AG09319 (cell line): ENCODE results near the gene KRTAP4-3.
"Not testable (repeated sequence)": the region's sequence is repeated elsewhere in the genome, so short reads cannot be mapped to it uniquely, and the experiment has no call there.

Source experiments
- DNase-seq: peaks from one replicate; pipeline ENCODE4 v3.0.0-alpha.2; 2010; ENCODE audit warnings: low read depth; ENCODE audit errors: extremely low read depth
- TF ChIP-seq, protein P1 (sequence below): IDR thresholded peaks from 2 replicates; pipeline ENCODE4 v1.5.1; 2011; ENCODE audit warnings: low read depth, mild to moderate bottlenecking, inconsistent platforms, low read length, moderate library complexity

KRTAP4-3 gene

DNA sequence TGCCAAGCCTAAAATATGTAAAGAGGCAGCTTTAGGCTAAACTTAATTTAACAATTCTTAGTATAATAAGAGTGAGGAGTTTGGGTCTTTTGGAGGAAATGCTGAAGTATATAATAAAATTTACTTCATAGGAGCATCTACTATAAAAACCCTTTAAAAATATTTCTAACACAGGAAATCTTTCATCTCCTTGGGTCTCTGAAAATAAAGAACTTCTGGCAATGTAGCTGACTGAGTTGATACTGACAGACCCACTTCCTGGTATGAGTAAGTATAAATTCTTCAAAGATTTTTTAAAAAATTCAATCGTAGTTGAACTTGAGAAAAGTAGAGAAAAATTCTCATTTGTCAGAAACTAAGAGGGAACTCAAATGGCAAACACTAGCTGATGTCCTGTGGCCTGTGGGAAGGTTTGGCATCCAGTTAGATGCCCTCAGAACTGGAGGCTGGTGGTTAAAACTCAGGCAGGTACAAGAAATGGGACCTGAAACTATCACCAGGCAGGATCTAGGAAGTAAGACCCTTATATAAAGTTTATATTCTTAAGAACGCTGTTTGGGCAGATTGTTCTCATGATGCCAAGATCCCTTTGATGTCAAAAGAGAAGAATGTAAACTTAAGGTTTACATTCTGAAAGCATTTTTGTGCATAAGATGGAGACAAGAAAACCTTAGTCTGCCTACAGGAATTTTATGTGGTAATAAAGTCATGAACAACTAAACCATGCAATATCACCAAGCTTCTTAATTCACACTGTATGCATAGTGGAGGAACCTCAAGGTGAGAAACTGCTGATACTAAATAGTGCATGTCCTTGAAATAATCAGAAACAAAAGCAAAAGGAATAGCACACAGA, 33.9 kb downstream of the KRTAP4-3 start:
- TF ChIP-seq, protein P1, sequence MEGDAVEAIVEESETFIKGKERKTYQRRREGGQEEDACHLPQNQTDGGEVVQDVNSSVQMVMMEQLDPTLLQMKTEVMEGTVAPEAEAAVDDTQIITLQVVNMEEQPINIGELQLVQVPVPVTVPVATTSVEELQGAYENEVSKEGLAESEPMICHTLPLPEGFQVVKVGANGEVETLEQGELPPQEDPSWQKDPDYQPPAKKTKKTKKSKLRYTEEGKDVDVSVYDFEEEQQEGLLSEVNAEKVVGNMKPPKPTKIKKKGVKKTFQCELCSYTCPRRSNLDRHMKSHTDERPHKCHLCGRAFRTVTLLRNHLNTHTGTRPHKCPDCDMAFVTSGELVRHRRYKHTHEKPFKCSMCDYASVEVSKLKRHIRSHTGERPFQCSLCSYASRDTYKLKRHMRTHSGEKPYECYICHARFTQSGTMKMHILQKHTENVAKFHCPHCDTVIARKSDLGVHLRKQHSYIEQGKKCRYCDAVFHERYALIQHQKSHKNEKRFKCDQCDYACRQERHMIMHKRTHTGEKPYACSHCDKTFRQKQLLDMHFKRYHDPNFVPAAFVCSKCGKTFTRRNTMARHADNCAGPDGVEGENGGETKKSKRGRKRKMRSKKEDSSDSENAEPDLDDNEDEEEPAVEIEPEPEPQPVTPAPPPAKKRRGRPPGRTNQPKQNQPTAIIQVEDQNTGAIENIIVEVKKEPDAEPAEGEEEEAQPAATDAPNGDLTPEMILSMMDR, result no peak
- no peak for DNase-seq

DNA sequence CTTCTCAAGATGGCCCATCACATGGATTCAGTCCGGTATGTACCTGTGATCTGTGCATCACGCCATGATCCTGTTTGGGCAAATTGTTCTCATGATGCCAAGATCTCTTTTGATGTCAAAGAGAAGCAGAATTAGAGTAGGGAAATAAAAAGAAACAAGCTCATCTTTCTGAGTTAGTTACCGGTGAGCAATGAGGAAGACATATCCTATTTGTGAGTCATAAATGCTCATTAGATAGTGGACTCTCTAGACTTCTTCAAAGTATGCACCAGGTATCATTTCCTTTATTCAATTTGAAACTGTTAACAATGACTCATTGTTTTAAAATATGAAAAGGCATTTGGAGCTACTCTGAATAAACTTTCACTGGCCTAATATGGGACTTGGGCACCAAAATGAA, 36.0 kb downstream of the KRTAP4-3 start:
- DNase-seq, result no peak
- TF ChIP-seq, protein P1, result no peak

- no peak for DNase-seq
- TF ChIP-seq, protein P1, result no peak
These were observed 40.6 kb downstream of the KRTAP4-3 start for GRCh38 chr17:41127371-41127770.

DNA sequence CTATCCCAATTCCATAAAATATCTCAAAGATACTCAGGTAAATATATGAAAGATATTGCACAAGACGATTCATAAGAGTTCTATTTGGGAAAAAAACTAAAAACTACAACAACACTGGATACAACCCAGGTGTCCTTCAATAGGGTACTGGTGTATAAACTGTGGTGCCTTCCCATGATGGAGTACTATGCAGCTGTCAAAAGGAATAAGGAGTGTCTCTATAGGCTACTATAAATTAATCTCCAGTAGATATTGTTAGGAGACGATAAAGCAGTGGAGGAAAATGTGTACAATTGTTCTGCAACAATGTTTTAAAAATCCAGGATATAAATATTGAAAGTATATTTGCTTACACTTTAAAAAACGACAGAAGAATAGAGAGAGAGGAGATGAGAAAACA, 41.6 kb downstream of the KRTAP4-3 start:
- DNase-seq, result no peak
- TF ChIP-seq, protein P1, result no peak

- no peak for DNase-seq
- TF ChIP-seq, protein P1, result no peak
These were observed 43.0 kb downstream of the KRTAP4-3 start for GRCh38 chr17:41125064-41125463.

- not testable (repeated sequence) for DNase-seq
These were observed 44.0 kb downstream of the KRTAP4-3 start, which contains the start of gene KRTAP4-12 for GRCh38 chr17:41123991-41124371. KRTAP4-12 (minus strand) TSS chr17:41124182; CDS start chr17:41124122, 60 bp downstream.

DNA sequence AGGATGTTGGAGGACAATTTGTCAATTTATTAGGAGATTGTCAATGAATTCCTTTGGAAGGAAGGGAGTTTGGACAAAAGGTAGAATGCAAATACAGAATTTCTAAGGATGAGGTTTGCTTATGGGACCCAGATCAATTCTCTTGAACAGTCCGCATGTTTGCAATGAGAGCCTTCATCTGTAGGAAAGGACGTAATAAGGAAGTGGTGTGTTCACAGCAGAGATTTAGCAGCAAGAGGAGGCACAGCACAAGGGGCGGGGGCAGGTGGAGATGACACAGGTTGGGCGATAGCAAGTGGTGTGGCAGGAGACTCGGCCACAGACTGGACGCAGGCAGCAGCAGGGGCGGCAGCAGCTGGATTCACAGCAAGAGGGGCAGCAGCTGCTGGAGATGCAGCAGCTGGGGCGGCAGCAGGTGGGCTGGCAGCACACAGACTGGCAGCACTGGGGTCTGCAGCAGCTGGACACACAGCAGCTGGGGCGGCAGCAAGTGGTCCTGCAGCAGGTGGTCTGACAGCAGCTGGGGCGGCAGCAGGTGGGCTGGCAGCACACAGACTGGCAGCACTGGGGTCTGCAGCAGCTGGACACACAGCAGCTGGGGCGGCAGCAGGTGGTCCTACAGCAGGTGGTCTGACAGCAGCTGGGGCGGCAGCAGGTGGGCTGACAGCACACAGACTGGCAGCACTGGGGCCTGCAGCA, 44.6 kb downstream of the KRTAP4-3 start:
- not testable (repeated sequence) for DNase-seq

DNA sequence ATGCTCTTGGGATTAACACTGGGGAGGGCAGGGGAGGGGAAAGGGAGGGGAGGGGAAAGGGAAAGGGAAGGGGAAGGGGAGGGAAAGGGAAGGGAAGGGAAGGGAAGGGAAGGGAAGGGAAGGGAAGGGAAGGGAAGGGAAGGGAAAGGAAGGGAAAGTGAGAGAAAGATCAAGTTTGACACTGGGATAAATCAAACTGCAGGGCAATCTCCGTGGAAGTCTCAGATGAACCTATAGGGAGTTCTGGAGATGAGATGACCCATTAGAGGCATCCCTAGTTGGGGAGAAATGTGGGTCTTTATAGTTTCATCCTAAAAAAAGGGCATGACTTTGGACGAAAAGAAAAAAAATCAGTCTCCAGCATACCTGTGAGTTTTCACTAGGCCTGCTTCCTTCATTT, 46.3 kb downstream of the KRTAP4-3 start:
- no peak for DNase-seq
- TF ChIP-seq, protein P1, result no peak

GRCh38 chr17:41119696-41120690, 48.0 kb downstream of the KRTAP4-3 start:
- DNase-seq, result not testable (repeated sequence)
